Measurements from ENCODE around the gene CASZ1. TPM values are rescaled to one million over a fixed set of nuclear protein-coding genes. Genes with fewer than 3 reads are reported as not detected.

Gene CASZ1
- total RNA-seq, 1 donor from 2014 or later: 9.2 TPM

- Histone ChIP-seq H3K36me3 (ENCODE audit: control insufficient read depth, insufficient read depth, low read length) (no peaks in the 10 kb centered on the region), H3K27me3 (ENCODE audit: control insufficient read depth, insufficient read depth, low read length) (no peaks in the 10 kb centered on the region), H3K4me3 (ENCODE audit: low read depth, low read length) (no peak overlapping the region)
- no peak for TF ChIP-seq CTCF (IDR thresholded peaks at IDR 0.05; ENCODE audit: insufficient read depth, low read length, severe bottlenecking)
- no peak for DNase-seq (ENCODE audit: low read depth)
- no peak for FAIRE-seq
Observed at GRCh38 chr1:10806966-10807365, 10.5 kb upstream of the CASZ1 start.

- FAIRE-seq (peak; percentile 86), DNase-seq (ENCODE audit: low read depth) (peak; percentile 82)
- Histone ChIP-seq H3K36me3 (ENCODE audit: control insufficient read depth, insufficient read depth, low read length) (no peaks in the 10 kb centered on the region), H3K27me3 (ENCODE audit: control insufficient read depth, insufficient read depth, low read length) (no peaks in the 10 kb centered on the region), H3K4me3 (ENCODE audit: low read depth, low read length) (peak overlapping the region; percentile 16)
- no peak for TF ChIP-seq CTCF (IDR thresholded peaks at IDR 0.05; ENCODE audit: insufficient read depth, low read length, severe bottlenecking)
Observed at GRCh38 chr1:10803971-10804820, 7.8 kb upstream of the CASZ1 start.

GRCh38 chr1:10802944-10803715, 6.7 kb upstream of the CASZ1 start:
- Histone ChIP-seq H3K36me3 (ENCODE audit: control insufficient read depth, insufficient read depth, low read length) (no peaks in the 10 kb centered on the region), H3K27me3 (ENCODE audit: control insufficient read depth, insufficient read depth, low read length) (no peaks in the 10 kb centered on the region), H3K4me3 (ENCODE audit: low read depth, low read length) (no peak overlapping the region)
- no peak for FAIRE-seq
- no peak for TF ChIP-seq CTCF (IDR thresholded peaks at IDR 0.05; ENCODE audit: insufficient read depth, low read length, severe bottlenecking)
- DNase-seq (ENCODE audit: low read depth): no peak

GRCh38 chr1:10800778-10801177, 4.3 kb upstream of the CASZ1 start:
- TF ChIP-seq CTCF (IDR thresholded peaks at IDR 0.05; ENCODE audit: insufficient read depth, low read length, severe bottlenecking): no peak
- Histone ChIP-seq H3K4me3 (ENCODE audit: low read depth, low read length) (no peak overlapping the region), H3K36me3 (ENCODE audit: control insufficient read depth, insufficient read depth, low read length) (no peaks in the 10 kb centered on the region), H3K27me3 (ENCODE audit: control insufficient read depth, insufficient read depth, low read length) (no peaks in the 10 kb centered on the region)
- DNase-seq (ENCODE audit: low read depth) (no peak), FAIRE-seq (no peak)

- Histone ChIP-seq H3K36me3 (ENCODE audit: control insufficient read depth, insufficient read depth, low read length) (no peaks in the 10 kb centered on the region), H3K27me3 (ENCODE audit: control insufficient read depth, insufficient read depth, low read length) (no peaks in the 10 kb centered on the region), H3K4me3 (ENCODE audit: low read depth, low read length) (no peak overlapping the region)
- FAIRE-seq (peak; percentile 40), DNase-seq (ENCODE audit: low read depth) (no peak)
- TF ChIP-seq CTCF (IDR thresholded peaks at IDR 0.05; ENCODE audit: insufficient read depth, low read length, severe bottlenecking): no peak
Observed at GRCh38 chr1:10799726-10800125, 3.3 kb upstream of the CASZ1 start.

All from bronchial epithelial cell (primary cell).